DND-41 (cell line): ENCODE data around the gene ABCG2.

Experiments used
- ATAC-seq: fragments of 200-7000 bp; cut with Tn5 transposase; 3 replicates; pipeline ENCODE4 v1.9.1; 2021; ENCODE audit warnings: low read depth; ENCODE audit not compliant: insufficient read depth
- DNase-seq: peaks from one replicate; pipeline ENCODE4 v3.0.0-alpha.2; 2020
- H2AFZ ChIP-seq: 2 replicates; pipeline ENCODE4 v1.6.0; 2012; ENCODE audit warnings: low read depth, low read length
- H3K27ac ChIP-seq: 2 replicates; pipeline ENCODE4 v1.5.1; 2012; ENCODE audit warnings: low read length, inconsistent platforms
- H3K27me3 ChIP-seq: fragments of 200-600 bp; sonication (generic); 2 replicates; pipeline ENCODE4 v1.6.0; 2012; ENCODE audit warnings: low read length, mild to moderate bottlenecking, inconsistent platforms; ENCODE audit not compliant: insufficient read depth, poor library complexity
- H3K36me3 ChIP-seq: 2 replicates; pipeline ENCODE4 v1.5.1; 2012; ENCODE audit warnings: low read length, inconsistent platforms; ENCODE audit not compliant: insufficient read depth
- H3K4me1 ChIP-seq: 2 replicates; pipeline ENCODE4 v1.5.1; 2012; ENCODE audit warnings: mild to moderate bottlenecking, low read length; ENCODE audit not compliant: insufficient read depth
- H3K4me2 ChIP-seq: 2 replicates; pipeline ENCODE4 v1.6.0; 2012; ENCODE audit warnings: mild to moderate bottlenecking, moderate library complexity, low read length, inconsistent platforms; ENCODE audit not compliant: insufficient read depth
- H3K4me3 ChIP-seq, 2 experiments: fragments of 200-600 bp in 1 of 2; shearing (Covaris generic) in 1 of 2; 2 replicates each; pipeline ENCODE4 v1.5.1; 2012 to 2016; ENCODE audit warnings: inconsistent platforms in 2 of 2, low read length in 2 of 2, mild to moderate bottlenecking in 2 of 2, low read depth in 1 of 2, moderate library complexity in 1 of 2
- H3K79me2 ChIP-seq: 2 replicates; pipeline ENCODE4 v1.6.0; 2012; ENCODE audit warnings: low read length, inconsistent platforms; ENCODE audit not compliant: insufficient read depth
- H3K9ac ChIP-seq: 2 replicates; pipeline ENCODE4 v1.6.0; 2012; ENCODE audit warnings: low read depth, mild to moderate bottlenecking, inconsistent platforms, low read length, moderate library complexity
- H3K9me3 ChIP-seq: 2 replicates; pipeline ENCODE4 v1.5.1; 2012; ENCODE audit warnings: low read length, moderate library complexity, mild to moderate bottlenecking, inconsistent platforms; ENCODE audit not compliant: insufficient read depth, severe bottlenecking
- H4K20me1 ChIP-seq: 2 replicates; pipeline ENCODE4 v1.6.0; 2012; ENCODE audit warnings: low read length; ENCODE audit not compliant: insufficient read depth
- CTCF ChIP-seq: IDR thresholded peaks from 2 replicates; pipeline ENCODE4 v1.5.1; 2012; ENCODE audit warnings: borderline replicate concordance, low read length, moderate library complexity, mild to moderate bottlenecking; ENCODE audit not compliant: poor library complexity, severe bottlenecking; ENCODE audit errors: extremely low read depth
- EZH2 ChIP-seq: IDR thresholded peaks from 3 replicates; pipeline ENCODE4 v1.6.1; 2012; ENCODE audit warnings: borderline replicate concordance, low read depth, mild to moderate bottlenecking, moderate library complexity, low read length, inconsistent platforms; ENCODE audit not compliant: severe bottlenecking

ABCG2 gene

GRCh38 chr4:88119943-88120342, 38.5 kb downstream of the ABCG2 start:
- peak; percentile 5 for DNase-seq

GRCh38 chr4:88115587-88115986, 42.9 kb downstream of the ABCG2 start:
- TF ChIP-seq EZH2: no peak
- TF ChIP-seq CTCF: no peak
- Histone ChIP-seq H4K20me1 (no peaks in the 10 kb centered on the region), H3K27me3 (no peaks in the 10 kb centered on the region), H2AFZ (no peak overlapping the region), H3K4me2 (no peak overlapping the region), H3K4me1 (no peaks in the 10 kb centered on the region), H3K36me3 (no peaks in the 10 kb centered on the region), H3K4me3 (no peak overlapping the region), H3K27ac (no peak overlapping the region), H3K79me2 (no peaks in the 10 kb centered on the region), H3K9me3 (peaks cover 9% of the 10 kb centered on the region), H3K9ac (no peak overlapping the region)
- DNase-seq (no peak), ATAC-seq (no peak)

More at GRCh38 chr4:88119943-88120342, 38.5 kb downstream of the ABCG2 start:
- TF ChIP-seq EZH2: no peak
- no peak for TF ChIP-seq CTCF
- Histone ChIP-seq H3K27ac (no peak overlapping the region), H3K79me2 (no peaks in the 10 kb centered on the region), H4K20me1 (no peaks in the 10 kb centered on the region), H3K4me2 (no peak overlapping the region), H3K36me3 (no peaks in the 10 kb centered on the region), H3K27me3 (no peaks in the 10 kb centered on the region), H3K4me3 (no peak overlapping the region), H3K9me3 (peaks cover 17% of the 10 kb centered on the region), H2AFZ (no peak overlapping the region), H3K9ac (no peak overlapping the region), H3K4me1 (no peaks in the 10 kb centered on the region)
- ATAC-seq: no peak

- Histone ChIP-seq H3K9ac (no peak overlapping the region), H3K4me2 (no peak overlapping the region), H3K36me3 (no peaks in the 10 kb centered on the region), H3K79me2 (no peaks in the 10 kb centered on the region), H2AFZ (no peak overlapping the region), H4K20me1 (no peaks in the 10 kb centered on the region), H3K9me3 (no peaks in the 10 kb centered on the region), H3K27me3 (no peaks in the 10 kb centered on the region), H3K4me3 (no peak overlapping the region), H3K27ac (no peak overlapping the region), H3K4me1 (no peaks in the 10 kb centered on the region)
- TF ChIP-seq CTCF (no peak), EZH2 (no peak)
- no peak for DNase-seq
- ATAC-seq: no peak
Measured at GRCh38 chr4:88112856-88113255, 45.6 kb downstream of the ABCG2 start.

GRCh38 chr4:88110826-88111225, 47.6 kb downstream of the ABCG2 start:
- Histone ChIP-seq H3K27ac (no peak overlapping the region), H3K4me2 (no peak overlapping the region), H3K9me3 (no peaks in the 10 kb centered on the region), H3K9ac (no peak overlapping the region), H3K36me3 (no peaks in the 10 kb centered on the region), H2AFZ (no peak overlapping the region), H3K4me1 (no peaks in the 10 kb centered on the region), H3K27me3 (no peaks in the 10 kb centered on the region), H4K20me1 (no peaks in the 10 kb centered on the region), H3K4me3 (no peak overlapping the region), H3K79me2 (no peaks in the 10 kb centered on the region)
- DNase-seq (no peak), ATAC-seq (no peak)
- no peak for TF ChIP-seq EZH2
- TF ChIP-seq CTCF: no peak
